GM23338 (cell line): ENCODE results near the gene MAPK4. TPM values are rescaled to one million over a fixed set of nuclear protein-coding genes. Genes with fewer than 3 reads are reported as not detected.

Experiments
- ATAC-seq: fragments of 200-7000 bp; cut with Tn5 transposase; 3 replicates; pipeline ENCODE4 v1.9.1; 2020
- DNase-seq: peaks from one replicate; pipeline ENCODE4 v3.0.0-alpha.2; 2015; ENCODE audit warnings: low spot score
- H2AFZ ChIP-seq: fragments of 200-600 bp; sonication (generic); 2 replicates; pipeline ENCODE4 v1.8.0; 2016; ENCODE audit warnings: antibody characterized with exemption, mild to moderate bottlenecking, moderate library complexity
- H3F3A ChIP-seq: fragments of 200-600 bp; sonication (generic); replicated peaks from 2 replicates; pipeline ENCODE4 v1.8.0; 2017; ENCODE audit warnings: antibody characterized with exemption, mixed run types, low read depth
- H3K27ac ChIP-seq: fragments of 200-600 bp; sonication (generic); 2 replicates; pipeline ENCODE4 v1.6.1; 2016; ENCODE audit warnings: low read depth
- H3K27me3 ChIP-seq: fragments of 200-600 bp; sonication (generic); 2 replicates; pipeline ENCODE4 v1.8.0; 2016; ENCODE audit warnings: mild to moderate bottlenecking, mixed run types, moderate library complexity; ENCODE audit not compliant: insufficient read depth
- H3K36me3 ChIP-seq: fragments of 200-600 bp; sonication (generic); 2 replicates; pipeline ENCODE4 v1.8.0; 2016; ENCODE audit warnings: mild to moderate bottlenecking; ENCODE audit not compliant: insufficient read depth
- H3K4me1 ChIP-seq: fragments of 200-600 bp; sonication (generic); 2 replicates; pipeline ENCODE4 v1.8.0; 2016; ENCODE audit warnings: mild to moderate bottlenecking, moderate library complexity; ENCODE audit not compliant: insufficient read depth
- H3K4me2 ChIP-seq: fragments of 200-600 bp; sonication (generic); 2 replicates; pipeline ENCODE4 v1.7.1; 2017; ENCODE audit warnings: mixed run types
- H3K4me3 ChIP-seq: fragments of 200-600 bp; sonication (generic); 2 replicates; pipeline ENCODE4 v1.6.1; 2016; ENCODE audit warnings: mixed run types
- H3K79me2 ChIP-seq: fragments of 200-600 bp; sonication (generic); replicated peaks from 2 replicates; pipeline ENCODE4 v1.8.0; 2017; ENCODE audit warnings: mild to moderate bottlenecking; ENCODE audit not compliant: insufficient read depth
- H3K9me2 ChIP-seq: fragments of 200-600 bp; sonication (generic); 2 replicates; pipeline ENCODE4 v1.8.0; 2017; ENCODE audit not compliant: insufficient read depth
- H4K20me1 ChIP-seq: fragments of 200-600 bp; sonication (generic); replicated peaks from 2 replicates; pipeline ENCODE4 v1.8.0; 2017; ENCODE audit warnings: mild to moderate bottlenecking; ENCODE audit not compliant: insufficient read depth
- H3K27ac Mint-ChIP-seq: 2 replicates; pipeline ENCODE4 v1.8.0; 2020; ENCODE audit warnings: inconsistent platforms, mild to moderate bottlenecking, moderate library complexity, mixed read lengths
- H3K27me3 Mint-ChIP-seq: 3 replicates; pipeline ENCODE4 v1.8.0; 2022; ENCODE audit warnings: low read depth, mild to moderate bottlenecking, moderate library complexity, mixed read lengths, inconsistent platforms; ENCODE audit not compliant: insufficient read depth, poor library complexity
- H3K36me3 Mint-ChIP-seq: 3 replicates; pipeline ENCODE4 v1.8.0; 2021; ENCODE audit warnings: low read depth, mild to moderate bottlenecking, inconsistent platforms, moderate library complexity, mixed read lengths
- H3K4me1 Mint-ChIP-seq: 3 replicates; pipeline ENCODE4 v1.8.0; 2020; ENCODE audit warnings: mild to moderate bottlenecking, inconsistent platforms, mixed read lengths
- H3K4me3 Mint-ChIP-seq: 3 replicates; pipeline ENCODE4 v1.8.0; 2021; ENCODE audit warnings: moderate library complexity, mild to moderate bottlenecking, inconsistent platforms, mixed read lengths
- H3K9me3 Mint-ChIP-seq: 3 replicates; pipeline ENCODE4 v1.8.0; 2020; ENCODE audit warnings: moderate library complexity, mild to moderate bottlenecking, inconsistent platforms, mixed read lengths
- CREB1 ChIP-seq: fragments of 250-450 bp; sonication (Bioruptor Pico); IDR thresholded peaks from 2 replicates; pipeline ENCODE4 v1.5.0; 2020; ENCODE audit warnings: low read depth, mild to moderate bottlenecking, moderate library complexity
- EZH2 ChIP-seq: fragments of 200-600 bp; sonication (generic); IDR thresholded peaks from one replicate; pipeline ENCODE4 v1.8.0; 2017; ENCODE audit warnings: antibody characterized with exemption, mild to moderate bottlenecking, low read depth; ENCODE audit not compliant: unreplicated experiment
- EZH2phosphoT487 ChIP-seq: fragments of 200-600 bp; sonication (generic); IDR thresholded peaks from one replicate; pipeline ENCODE4 v1.8.1; 2018; ENCODE audit warnings: antibody characterized with exemption; ENCODE audit not compliant: unreplicated experiment
- JUNB ChIP-seq: IDR thresholded peaks from one replicate; pipeline ENCODE4 v1.6.1; 2016; ENCODE audit warnings: antibody characterized with exemption; ENCODE audit not compliant: unreplicated experiment
- NANOG ChIP-seq: IDR thresholded peaks from 2 replicates; pipeline ENCODE4 v1.6.1; 2016; ENCODE audit warnings: antibody characterized with exemption, borderline replicate concordance
- POLR2AphosphoS5 ChIP-seq: IDR thresholded peaks from 2 replicates; pipeline ENCODE4 v1.6.1; 2016; ENCODE audit warnings: antibody characterized with exemption, low read depth
- STAT1 ChIP-seq: IDR thresholded peaks from one replicate; pipeline ENCODE4 v1.6.1; 2016; ENCODE audit warnings: antibody characterized with exemption; ENCODE audit not compliant: unreplicated experiment
- ZNF114 ChIP-seq: fragments of 250-450 bp; sonication (Bioruptor Pico); IDR thresholded peaks from 2 replicates; pipeline ENCODE4 v1.5.0; 2020; ENCODE audit warnings: mild to moderate bottlenecking, moderate library complexity
- ZNF331 ChIP-seq: fragments of 250-450 bp; sonication (Bioruptor Pico); IDR thresholded peaks from 2 replicates; pipeline ENCODE4 v1.5.0; 2020; ENCODE audit warnings: low read depth, mild to moderate bottlenecking, moderate library complexity
- ZNF462 ChIP-seq: fragments of 250-450 bp; sonication (Bioruptor Pico); IDR thresholded peaks from 2 replicates; pipeline ENCODE4 v1.5.0; 2020; ENCODE audit warnings: mild to moderate bottlenecking, moderate library complexity
- polyA plus RNA-seq: library from polyadenylated mRNA; unstranded; fragments of >200 nt; fragmentation: Nextera tagmentation; extraction: Ambion mirVana; gene quantifications from 2 replicates; pipeline ENCODE4 v1.2.1, GENCODE V29; 2016
- total RNA-seq: library from RNA; depleted of rRNA; stranded (reverse); fragments of >200 nt; shearing (Covaris generic); gene quantifications from 2 replicates; pipeline ENCODE4 v1.2.3, GENCODE V29; 2014
- TF ChIP-seq, protein P1 (sequence below): IDR thresholded peaks from one replicate; pipeline ENCODE4 v1.6.1; 2018; ENCODE audit warnings: antibody characterized with exemption; ENCODE audit not compliant: unreplicated experiment
- TF ChIP-seq, protein P2 (sequence below): IDR thresholded peaks from 2 replicates; pipeline ENCODE4 v1.6.1; 2016; ENCODE audit warnings: antibody characterized with exemption
- TF ChIP-seq, protein P3 (sequence below), 2 experiments: fragments of 200-600 bp in 1 of 2; sonication (generic) in 1 of 2; conservative IDR thresholded peaks; 2 replicates each; pipeline versions ENCODE4 v1.5.1 to v1.6.1; 2016 to 2017; ENCODE audit warnings: antibody characterized with exemption in 2 of 2, low read depth in 2 of 2, mild to moderate bottlenecking in 2 of 2, moderate library complexity in 1 of 2

Gene MAPK4
- total and polyA plus RNA-seq, 2 experiments from 2014 or later = 1.3 to 4.4 TPM

- Mint-ChIP-seq H3K27me3 (no peaks in the 10 kb centered on the region), H3K9me3 (no peaks in the 10 kb centered on the region), H3K4me1 (peaks cover 5% of the 10 kb centered on the region), H3K27ac (no peak overlapping the region), H3K36me3 (no peaks in the 10 kb centered on the region; the same call in 2 of the 3 replicates), H3K4me3 (no peak overlapping the region)
- Histone ChIP-seq H3K27me3 (no peaks in the 10 kb centered on the region), H4K20me1 (no peaks in the 10 kb centered on the region), H3K4me3 (no peak overlapping the region), H3K79me2 (no peaks in the 10 kb centered on the region), H3K9me2 (peaks cover 3% of the 10 kb centered on the region; the same call in 1 of the 2 replicates), H3K4me2 (no peak overlapping the region), H3K4me1 (no peaks in the 10 kb centered on the region), H3K27ac (no peak overlapping the region), H3K36me3 (no peaks in the 10 kb centered on the region), H2AFZ (0 out of 2 replicates have a peak overlapping the region, but pooled peaks have one; percentile 47), H3F3A (no peaks in the 10 kb centered on the region)
- peak; percentile 66 for ATAC-seq
- no peak for TF ChIP-seq STAT1
- no peak for TF ChIP-seq NANOG
- TF ChIP-seq, protein P1, sequence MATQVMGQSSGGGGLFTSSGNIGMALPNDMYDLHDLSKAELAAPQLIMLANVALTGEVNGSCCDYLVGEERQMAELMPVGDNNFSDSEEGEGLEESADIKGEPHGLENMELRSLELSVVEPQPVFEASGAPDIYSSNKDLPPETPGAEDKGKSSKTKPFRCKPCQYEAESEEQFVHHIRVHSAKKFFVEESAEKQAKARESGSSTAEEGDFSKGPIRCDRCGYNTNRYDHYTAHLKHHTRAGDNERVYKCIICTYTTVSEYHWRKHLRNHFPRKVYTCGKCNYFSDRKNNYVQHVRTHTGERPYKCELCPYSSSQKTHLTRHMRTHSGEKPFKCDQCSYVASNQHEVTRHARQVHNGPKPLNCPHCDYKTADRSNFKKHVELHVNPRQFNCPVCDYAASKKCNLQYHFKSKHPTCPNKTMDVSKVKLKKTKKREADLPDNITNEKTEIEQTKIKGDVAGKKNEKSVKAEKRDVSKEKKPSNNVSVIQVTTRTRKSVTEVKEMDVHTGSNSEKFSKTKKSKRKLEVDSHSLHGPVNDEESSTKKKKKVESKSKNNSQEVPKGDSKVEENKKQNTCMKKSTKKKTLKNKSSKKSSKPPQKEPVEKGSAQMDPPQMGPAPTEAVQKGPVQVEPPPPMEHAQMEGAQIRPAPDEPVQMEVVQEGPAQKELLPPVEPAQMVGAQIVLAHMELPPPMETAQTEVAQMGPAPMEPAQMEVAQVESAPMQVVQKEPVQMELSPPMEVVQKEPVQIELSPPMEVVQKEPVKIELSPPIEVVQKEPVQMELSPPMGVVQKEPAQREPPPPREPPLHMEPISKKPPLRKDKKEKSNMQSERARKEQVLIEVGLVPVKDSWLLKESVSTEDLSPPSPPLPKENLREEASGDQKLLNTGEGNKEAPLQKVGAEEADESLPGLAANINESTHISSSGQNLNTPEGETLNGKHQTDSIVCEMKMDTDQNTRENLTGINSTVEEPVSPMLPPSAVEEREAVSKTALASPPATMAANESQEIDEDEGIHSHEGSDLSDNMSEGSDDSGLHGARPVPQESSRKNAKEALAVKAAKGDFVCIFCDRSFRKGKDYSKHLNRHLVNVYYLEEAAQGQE = no peak
- TF ChIP-seq, protein P2, sequence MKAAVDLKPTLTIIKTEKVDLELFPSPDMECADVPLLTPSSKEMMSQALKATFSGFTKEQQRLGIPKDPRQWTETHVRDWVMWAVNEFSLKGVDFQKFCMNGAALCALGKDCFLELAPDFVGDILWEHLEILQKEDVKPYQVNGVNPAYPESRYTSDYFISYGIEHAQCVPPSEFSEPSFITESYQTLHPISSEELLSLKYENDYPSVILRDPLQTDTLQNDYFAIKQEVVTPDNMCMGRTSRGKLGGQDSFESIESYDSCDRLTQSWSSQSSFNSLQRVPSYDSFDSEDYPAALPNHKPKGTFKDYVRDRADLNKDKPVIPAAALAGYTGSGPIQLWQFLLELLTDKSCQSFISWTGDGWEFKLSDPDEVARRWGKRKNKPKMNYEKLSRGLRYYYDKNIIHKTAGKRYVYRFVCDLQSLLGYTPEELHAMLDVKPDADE = no peak
- no peak for TF ChIP-seq ZNF331 (CRISPR knock-in tag)
- no peak for TF ChIP-seq EZH2
- no peak for TF ChIP-seq POLR2AphosphoS5
- TF ChIP-seq, protein P3, sequence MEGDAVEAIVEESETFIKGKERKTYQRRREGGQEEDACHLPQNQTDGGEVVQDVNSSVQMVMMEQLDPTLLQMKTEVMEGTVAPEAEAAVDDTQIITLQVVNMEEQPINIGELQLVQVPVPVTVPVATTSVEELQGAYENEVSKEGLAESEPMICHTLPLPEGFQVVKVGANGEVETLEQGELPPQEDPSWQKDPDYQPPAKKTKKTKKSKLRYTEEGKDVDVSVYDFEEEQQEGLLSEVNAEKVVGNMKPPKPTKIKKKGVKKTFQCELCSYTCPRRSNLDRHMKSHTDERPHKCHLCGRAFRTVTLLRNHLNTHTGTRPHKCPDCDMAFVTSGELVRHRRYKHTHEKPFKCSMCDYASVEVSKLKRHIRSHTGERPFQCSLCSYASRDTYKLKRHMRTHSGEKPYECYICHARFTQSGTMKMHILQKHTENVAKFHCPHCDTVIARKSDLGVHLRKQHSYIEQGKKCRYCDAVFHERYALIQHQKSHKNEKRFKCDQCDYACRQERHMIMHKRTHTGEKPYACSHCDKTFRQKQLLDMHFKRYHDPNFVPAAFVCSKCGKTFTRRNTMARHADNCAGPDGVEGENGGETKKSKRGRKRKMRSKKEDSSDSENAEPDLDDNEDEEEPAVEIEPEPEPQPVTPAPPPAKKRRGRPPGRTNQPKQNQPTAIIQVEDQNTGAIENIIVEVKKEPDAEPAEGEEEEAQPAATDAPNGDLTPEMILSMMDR (conservative IDR thresholded peaks at IDR 0.05; ENCODE audit: low read depth in 2 of 2) = no peak
- no peak for TF ChIP-seq EZH2phosphoT487
- no peak for TF ChIP-seq ZNF114
- TF ChIP-seq ZNF462 = no peak
- no peak for TF ChIP-seq CREB1 (CRISPR knock-in tag)
- no peak for TF ChIP-seq JUNB
- no peak for DNase-seq
These were observed 174.5 kb downstream of the MAPK4 start for GRCh38 chr18:50734342-50734741.
